GM12878 (cell line): ENCODE data around the gene STK16. TPM values are rescaled to one million over a fixed set of nuclear protein-coding genes. Genes with fewer than 3 reads are reported as not detected.

ENCODE experiments used
- ATAC-seq: fragments of 200-7000 bp; cut with Tn5 transposase; 3 replicates; pipeline ENCODE4 v1.9.1; 2020; ENCODE audit warnings: mild to moderate bottlenecking, moderate library complexity
- BruUV-seq: library from RNA; stranded (reverse); fragments of 400-500 nt; replicated peaks from 2 replicates; lab custom pipeline; 2021; lab: Mats Ljungman, UMichigan
- CTCF ChIA-PET: fragments of 300-600 bp; sonication (Branson Sonifier 250); formaldehyde crosslinking; extraction: SDS; loops from one replicate; lab custom pipeline; 2021; ENCODE audit warnings: inconsistent platforms; lab: Yijun Ruan, JAX
- POLR2A ChIA-PET: fragments of 350-600 bp; formaldehyde crosslinking; extraction: SDS; loops from one replicate; lab custom pipeline; 2021; ENCODE audit warnings: inconsistent platforms; lab: Charles Lee
- RAD21 ChIA-PET: fragments of 300-600 bp; sonication (Branson Sonifier 250); formaldehyde crosslinking; loops from one replicate; lab custom pipeline; 2023; ENCODE audit warnings: antibody characterized with exemption; ENCODE audit not compliant: unreplicated experiment; lab: Charles Lee
- SMC1A ChIA-PET: fragments of 300-600 bp; sonication (Branson Sonifier 250); formaldehyde crosslinking; loops from one replicate; lab custom pipeline; 2023; ENCODE audit not compliant: unreplicated experiment, uncharacterized antibody; lab: Charles Lee
- DNase-seq: peaks from one replicate; pipeline ENCODE4 v3.0.0-alpha.2; 2011; ENCODE audit warnings: low read depth, low spot score
- FAIRE-seq: peaks from 3 replicates; lab custom pipeline; 2011; peaks lifted over from hg19 to GRCh38; lab: Jason Lieb, UNC
- H2AFZ ChIP-seq: 2 replicates; pipeline ENCODE4 v1.6.0; 2011; ENCODE audit warnings: low read depth, low read length, control low read depth; ENCODE audit not compliant: control insufficient read depth
- H3K27ac ChIP-seq: 2 replicates; pipeline ENCODE4 v1.5.1; 2011; ENCODE audit warnings: control low read depth; ENCODE audit not compliant: control insufficient read depth, insufficient read depth
- H3K27me3 ChIP-seq, 2 experiments: replicated peaks in 1 of 2; 2 replicates each; pipeline versions ENCODE4 v1.6.0 to v1.6.1; 2011; ENCODE audit warnings: low read length in 1 of 2; ENCODE audit not compliant: control insufficient read depth in 2 of 2, insufficient read depth in 2 of 2
- H3K36me3 ChIP-seq, 2 experiments: 2 replicates each; pipeline ENCODE4 v1.5.1; 2011; ENCODE audit warnings: low read length in 1 of 2; ENCODE audit not compliant: control insufficient read depth in 2 of 2, insufficient read depth in 2 of 2
- H3K4me1 ChIP-seq: 2 replicates; pipeline ENCODE4 v1.6.1; 2011; ENCODE audit warnings: mild to moderate bottlenecking, low read length, moderate library complexity, mixed read lengths; ENCODE audit not compliant: control insufficient read depth, insufficient read depth
- H3K4me2 ChIP-seq: 2 replicates; pipeline ENCODE4 v1.6.0; 2011; ENCODE audit warnings: control low read depth; ENCODE audit not compliant: control insufficient read depth, insufficient read depth
- H3K4me3 ChIP-seq: fragments of 200-600 bp; sonication (generic); 2 replicates; pipeline ENCODE4 v1.5.1; 2016
- H3K79me2 ChIP-seq: 2 replicates; pipeline ENCODE4 v1.6.0; 2011; ENCODE audit warnings: low read length; ENCODE audit not compliant: control insufficient read depth, insufficient read depth
- H3K9ac ChIP-seq: 2 replicates; pipeline ENCODE4 v1.8.0; 2011; ENCODE audit warnings: low read length, control low read depth, mixed read lengths; ENCODE audit not compliant: control insufficient read depth, insufficient read depth
- H3K9me3 ChIP-seq: replicated peaks from 3 replicates; pipeline ENCODE4 v1.5.1; 2011; ENCODE audit warnings: mild to moderate bottlenecking, low read length; ENCODE audit not compliant: control insufficient read depth, insufficient read depth
- H4K20me1 ChIP-seq: 2 replicates; pipeline ENCODE4 v1.6.0; 2011; ENCODE audit not compliant: control insufficient read depth, insufficient read depth
- CBX3 ChIP-seq: fragments of 200-600 bp; sonication (generic); IDR thresholded peaks from 2 replicates; pipeline ENCODE4 v1.6.1; 2016; ENCODE audit warnings: low read depth, borderline replicate concordance
- ETV6 ChIP-seq, 2 experiments: fragments of 450-650 bp in 1 of 2; IDR thresholded peaks in 1 of 2; conservative IDR thresholded peaks in 1 of 2; 2 replicates each; pipeline ENCODE4 v1.6.1; 2014; ENCODE audit warnings: antibody characterized with exemption in 1 of 2, borderline replicate concordance in 1 of 2, low read depth in 1 of 2, mild to moderate bottlenecking in 1 of 2, moderate library complexity in 1 of 2
- IRF5 ChIP-seq: fragments of 450-650 bp; IDR thresholded peaks from 2 replicates; pipeline ENCODE4 v1.6.1; 2017; ENCODE audit warnings: borderline replicate concordance
- NR2C2 ChIP-seq: IDR thresholded peaks from 2 replicates; pipeline ENCODE4 v1.6.1; 2011; ENCODE audit warnings: borderline replicate concordance, low read depth; ENCODE audit not compliant: control insufficient read depth, insufficient read length
- NR2F1 ChIP-seq: fragments of 450-650 bp; conservative IDR thresholded peaks from 2 replicates; pipeline ENCODE4 v1.6.1; 2017; ENCODE audit warnings: mild to moderate bottlenecking
- NRF1 ChIP-seq: conservative IDR thresholded peaks from 2 replicates; pipeline ENCODE4 v1.6.1; 2011; ENCODE audit warnings: mild to moderate bottlenecking, low read depth, low read length, improper control_type of control experiment
- PAX5 ChIP-seq: IDR thresholded peaks from 2 replicates; pipeline ENCODE4 v1.6.1; 2011; ENCODE audit warnings: low read depth, low read length, borderline replicate concordance
- RFX5 ChIP-seq: IDR thresholded peaks from 2 replicates; pipeline ENCODE4 v1.6.1; 2011; ENCODE audit warnings: low read depth, low read length, improper control_type of control experiment
- RUNX3 ChIP-seq: IDR thresholded peaks from 2 replicates; pipeline ENCODE4 v1.6.1; 2012; ENCODE audit warnings: low read length, inconsistent platforms
- SKIL ChIP-seq: fragments of 450-650 bp; IDR thresholded peaks from 2 replicates; pipeline ENCODE4 v1.6.1; 2017; ENCODE audit warnings: mild to moderate bottlenecking, low read depth, inconsistent platforms; ENCODE audit not compliant: poor library complexity, severe bottlenecking
- TCF3 ChIP-seq: IDR thresholded peaks from 2 replicates; pipeline ENCODE4 v1.6.1; 2012; ENCODE audit warnings: low read depth, mild to moderate bottlenecking, low read length, borderline replicate concordance; ENCODE audit not compliant: insufficient read depth
- ZNF622 ChIP-seq: fragments of 450-650 bp; IDR thresholded peaks from 2 replicates; pipeline ENCODE4 v1.6.1; 2017; ENCODE audit warnings: mild to moderate bottlenecking, inconsistent platforms
- WGBS: methylation state at CpG from one replicate; pipeline ENCODE4 v1.1.6; 2016; ENCODE audit warnings: low lambda C conversion rate; ENCODE audit not compliant: insufficient replicate concordance, insufficient coverage; ENCODE audit errors: missing lambda C conversion rate; 5-methylcytosine and 5-hydroxymethylcytosine counted together
- in situ Hi-C: fragments of 300-500 bp; cut with MboI; formaldehyde crosslinking; loops from 9 replicates; pipeline ENCODE4 v1.14.3; 2018; ENCODE audit warnings: mixed read lengths
- intact Hi-C: fragments of 100-400 bp; cut with micrococcal nuclease; formaldehyde crosslinking; loops from one replicate; pipeline ENCODE4 v1.14.2; 2022; ENCODE audit not compliant: unreplicated experiment
- polyA plus RNA-seq, 11 experiments: library from polyadenylated mRNA; depleted of rRNA in 4 of 11; unstranded in 6 of 11; stranded (reverse) in 5 of 11; fragments of >200 nt; fragmentation: Nextera tagmentation in 4 of 11; fragmentation: Illumina TruSeq in 1 of 11; extraction: Ambion mirVana in 4 of 11; extraction: Trizol in 1 of 11; gene quantifications; 1 replicate in 1 of 11; 2 replicates in 10 of 11; pipeline versions ENCODE4 v1.2.1 to v1.2.3, GENCODE V29; 2011 to 2016; ENCODE audit warnings: inconsistent platforms in 2 of 11, missing spikeins in 2 of 11, low read depth in 1 of 11
- total RNA-seq, 4 experiments: library from RNA; depleted of rRNA in 3 of 4; stranded (reverse); fragments of >200 nt in 3 of 4; fragmentation: Illumina TruSeq in 1 of 4; extraction: Trizol in 1 of 4; gene quantifications; 2 replicates each; pipeline versions ENCODE4 v1.2.1 to v1.2.3, GENCODE V29; 2013 to 2021

STK16 gene
- total and polyA plus RNA-seq, 10 of the 15 experiments (the other 5 are each of a cell fraction or from before 2014, with no cell fraction given): 4.3 to 50.1 (median 17.9) TPM

GRCh38 chr2:219293736-219294231 lies 48.5 kb downstream of the STK16 start (continued):
- TF ChIP-seq ZNF622 (no peak), ETV6 (conservative IDR thresholded peaks at IDR 0.05 in 1 of 2, IDR thresholded peaks at IDR 0.05 in 1 of 2; ENCODE audit: borderline replicate concordance in 1 of 2, low read depth in 1 of 2) (no peak), IRF5 (no peak), CBX3 (no peak), RFX5 (no peak)

GRCh38 chr2:219294356-219295351 lies 49.4 kb downstream of the STK16 start:
- Histone ChIP-seq H3K9ac (peak overlapping the region; percentile 68), H3K27ac (no peak overlapping the region), H3K36me3 (no peaks in the 10 kb centered on the region), H3K4me2 (peak overlapping the region; percentile 94), H3K9me3 (no peaks in the 10 kb centered on the region), H3K4me1 (peaks cover 8% of the 10 kb centered on the region), H3K4me3 (peak overlapping the region; percentile 59; the same call in 1 of the 2 replicates), H3K79me2 (no peaks in the 10 kb centered on the region), H3K27me3 (peaks cover 0 to 6% of the 10 kb centered on the region in 2 experiments; a peak in 2 of 4 replicates), H4K20me1 (no peaks in the 10 kb centered on the region), H2AFZ (peak overlapping the region; percentile 93)
- WGBS: 12% methylated on average over 63 of the region's 67 CpGs
- peak; percentile 93 for ATAC-seq
- intact Hi-C loops: loop anchor here (1.0 to 5.0 kb wide), 5 partner anchors 15 to 237 kb away; partner anchors contain the start of genes ABCB6, CNPPD1, DNAJB2 and RETREG2
- SMC1A ChIA-PET: interaction anchor here (0.6 to 6.0 kb wide), 20 partner anchors 15 to 140 kb away, joined by 3 to 96 read pairs (median 7); partner anchors contain the start of genes CNPPD1, DNAJB2, GLB1L and NHEJ1
- no TSS peak for BruUV-seq
- CTCF ChIA-PET: interaction anchor here (0.6 to 10.9 kb wide), 53 partner anchors 8 to 687 kb away, joined by 3 to 257 read pairs (median 5); partner anchors contain the start of genes ABCB6, ANKZF1, ATG9A and CNPPD1
- DNase-seq: peak; percentile 60
- RAD21 ChIA-PET: interaction anchor here (0.5 to 6.5 kb wide), 21 partner anchors 16 to 939 kb away, joined by 3 to 78 read pairs (median 6); partner anchors contain the start of genes ANKZF1, ATG9A, CNPPD1 and DNAJB2
- in situ Hi-C loops: loop anchor here (5.0 kb wide), 2 partner anchors 137 to 237 kb away; no protein-coding TSS in a partner anchor
- FAIRE-seq: peak; percentile 93
- POLR2A ChIA-PET: interaction anchor here (0.5 to 3.7 kb wide), 16 partner anchors 10 to 157 kb away, joined by 3 to 50 read pairs (median 6); partner anchors contain the start of genes CNPPD1, DNAJB2, GLB1L and NHEJ1
- peak; percentile 69; the same call in 1 of the 2 replicates for TF ChIP-seq TCF3
- no peak for TF ChIP-seq SKIL
- no peak for TF ChIP-seq NRF1
- peak; percentile 76 for TF ChIP-seq NR2F1
- TF ChIP-seq PAX5: no peak; the same call in 1 of the 2 replicates
- TF ChIP-seq NR2C2: no peak
- peak; percentile 64 for TF ChIP-seq RUNX3
